Trophoblast cell (in vitro differentiated cells and primary cell): ENCODE data around the gene CKM.

ENCODE experiments used
- DNase-seq, 2 donors: peaks; one replicate each; pipeline ENCODE4 v3.0.0-alpha.2; 2016
- H2AFZ ChIP-seq: 2 replicates; pipeline ENCODE4 v1.6.1; 2013; ENCODE audit warnings: low read length, moderate library complexity, mild to moderate bottlenecking; ENCODE audit not compliant: insufficient read depth, poor library complexity
- H2AK5ac ChIP-seq: 2 replicates; pipeline ENCODE4 v1.6.1; 2013; ENCODE audit warnings: mild to moderate bottlenecking, low read length
- H2BK120ac ChIP-seq: 2 replicates; pipeline ENCODE4 v1.6.1; 2013; ENCODE audit warnings: low read length, mild to moderate bottlenecking, moderate library complexity; ENCODE audit not compliant: insufficient read depth, poor library complexity
- H2BK12ac ChIP-seq: 2 replicates; pipeline ENCODE4 v1.6.1; 2013; ENCODE audit warnings: mild to moderate bottlenecking, low read length, moderate library complexity
- H2BK5ac ChIP-seq: 2 replicates; pipeline ENCODE4 v1.6.1; 2013; ENCODE audit warnings: low read length, low read depth, moderate library complexity, mild to moderate bottlenecking; ENCODE audit not compliant: poor library complexity
- H3K14ac ChIP-seq: 2 replicates; pipeline ENCODE4 v1.6.1; 2013; ENCODE audit warnings: mild to moderate bottlenecking, low read length
- H3K18ac ChIP-seq: 2 replicates; pipeline ENCODE4 v1.6.1; 2013; ENCODE audit warnings: mild to moderate bottlenecking, low read length
- H3K23ac ChIP-seq: 2 replicates; pipeline ENCODE4 v1.6.1; 2013; ENCODE audit warnings: low read length
- H3K27ac ChIP-seq: 2 replicates; pipeline ENCODE4 v1.5.1; 2013; ENCODE audit warnings: low read depth, mild to moderate bottlenecking, inconsistent platforms, low read length, moderate library complexity
- H3K27me3 ChIP-seq: 2 replicates; pipeline ENCODE4 v1.6.1; 2013; ENCODE audit warnings: inconsistent platforms, mild to moderate bottlenecking, low read length, moderate library complexity; ENCODE audit not compliant: insufficient read depth
- H3K36me3 ChIP-seq, 2 experiments: 1 replicate in 1 of 2; 2 replicates in 1 of 2; pipeline ENCODE4 v1.6.1; 2013; ENCODE audit warnings: low read length in 2 of 2, mild to moderate bottlenecking in 2 of 2, moderate library complexity in 1 of 2; ENCODE audit not compliant: insufficient read depth in 2 of 2, control insufficient read depth in 1 of 2
- H3K4ac ChIP-seq: 2 replicates; pipeline ENCODE4 v1.6.1; 2013; ENCODE audit warnings: low read depth, mild to moderate bottlenecking, low read length, moderate library complexity
- H3K4me1 ChIP-seq, 2 experiments: 1 replicate in 1 of 2; 2 replicates in 1 of 2; pipeline ENCODE4 v1.6.1; 2013; ENCODE audit warnings: low read length in 2 of 2, mild to moderate bottlenecking in 2 of 2, moderate library complexity in 1 of 2; ENCODE audit not compliant: insufficient read depth in 2 of 2, control insufficient read depth in 1 of 2
- H3K4me2 ChIP-seq: 2 replicates; pipeline ENCODE4 v1.6.1; 2013; ENCODE audit warnings: inconsistent platforms, mild to moderate bottlenecking, low read length, moderate library complexity
- H3K4me3 ChIP-seq: 2 replicates; pipeline ENCODE4 v1.5.1; 2013; ENCODE audit warnings: mild to moderate bottlenecking, low read depth, low read length, inconsistent platforms
- H3K79me1 ChIP-seq: one replicate; pipeline ENCODE4 v1.6.1; 2013; ENCODE audit warnings: low read length
- H3K79me2 ChIP-seq: 2 replicates; pipeline ENCODE4 v1.6.1; 2013; ENCODE audit warnings: low read length, mild to moderate bottlenecking; ENCODE audit not compliant: control insufficient read depth, insufficient read depth, poor library complexity
- H3K9ac ChIP-seq: 2 replicates; pipeline ENCODE4 v1.6.1; 2013; ENCODE audit warnings: mild to moderate bottlenecking, low read length
- H3K9me3 ChIP-seq: 2 replicates; pipeline ENCODE4 v1.6.1; 2013; ENCODE audit warnings: low read depth, mild to moderate bottlenecking, control low read depth, inconsistent platforms, low read length; ENCODE audit not compliant: insufficient read depth
- H4K12ac ChIP-seq: 2 replicates; pipeline ENCODE4 v1.6.1; 2013; ENCODE audit warnings: low read depth, mild to moderate bottlenecking, low read length, moderate library complexity
- H4K8ac ChIP-seq: 2 replicates; pipeline ENCODE4 v1.6.1; 2013; ENCODE audit warnings: low read depth, mild to moderate bottlenecking, low read length, moderate library complexity
- H4K91ac ChIP-seq: one replicate; pipeline ENCODE4 v1.6.1; 2013; ENCODE audit warnings: low read depth, mild to moderate bottlenecking, low read length, moderate library complexity
- WGBS: extraction: QIAGEN DNeasy Blood & Tissue Kit; methylation state at CpG from one replicate; pipeline ENCODE4 v1.1.7; 2013; ENCODE audit warnings: missing lambda C conversion rate; ENCODE audit not compliant: insufficient read length, insufficient coverage; ENCODE audit errors: extremely low coverage; 5-methylcytosine and 5-hydroxymethylcytosine counted together

The CKM gene

DNA sequence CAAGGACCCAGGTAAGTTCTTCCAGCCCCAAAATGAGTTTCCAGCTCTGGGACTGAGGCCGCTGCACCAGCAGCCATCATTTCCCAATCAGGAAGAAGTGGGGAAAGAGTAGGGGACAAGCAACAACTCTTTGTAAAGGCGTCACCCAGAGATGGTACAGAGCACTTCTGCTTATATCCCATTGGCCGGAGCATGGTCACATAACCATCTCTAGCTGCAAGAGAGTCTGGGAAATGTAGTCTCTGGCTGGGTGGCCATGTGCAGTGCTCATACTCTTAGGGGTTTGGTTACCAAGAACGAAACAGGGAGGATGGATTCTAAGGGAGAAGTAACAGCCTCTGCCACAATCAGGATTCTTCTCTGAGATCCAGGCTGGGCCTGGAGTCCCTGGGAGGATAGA, 26.3 kb downstream of the CKM start:
- Histone ChIP-seq H2AFZ (no peak overlapping the region), H3K36me3 (peaks cover 39% of the 10 kb centered on the region in 2 experiments), H3K4me3 (no peak overlapping the region), H3K4me2 (no peak overlapping the region), H3K79me1 (no peaks in the 10 kb centered on the region), H3K9me3 (peaks cover 4% of the 10 kb centered on the region), H4K8ac (no peak overlapping the region), H2AK5ac (no peak overlapping the region), H2BK5ac (no peak overlapping the region), H2BK120ac (no peak overlapping the region), H3K27me3 (no peaks in the 10 kb centered on the region), H3K4ac (no peak overlapping the region), H3K23ac (no peak overlapping the region), H3K4me1 (no peaks in the 10 kb centered on the region), H3K14ac (no peak overlapping the region), H3K18ac (no peak overlapping the region), H2BK12ac (no peak overlapping the region), H3K9ac (no peak overlapping the region), H4K12ac (no peak overlapping the region), H3K79me2 (no peaks in the 10 kb centered on the region), H4K91ac (no peak overlapping the region), H3K27ac (no peak overlapping the region)
- WGBS, result no CpG with 5 or more reads among the region's 4 CpGs
- no peak for DNase-seq

DNA sequence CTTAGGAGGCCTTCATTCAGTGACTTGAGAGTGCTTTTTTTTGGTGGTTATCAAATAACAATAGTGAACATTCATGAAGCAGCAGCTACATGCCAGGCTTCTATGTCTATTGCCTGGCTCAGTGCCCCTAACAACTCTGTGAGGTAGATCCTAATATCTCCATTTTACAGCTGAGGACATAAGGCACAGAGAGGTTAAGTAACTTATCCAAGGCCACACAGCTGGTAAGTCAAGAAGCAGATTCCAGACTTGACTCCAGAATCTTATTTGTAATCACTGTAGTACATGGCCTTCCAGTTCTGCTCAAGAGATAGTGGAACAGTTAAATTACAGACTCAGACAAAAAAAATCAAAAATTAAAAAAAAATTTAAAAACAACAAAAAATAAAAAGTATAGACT, 26.8 kb downstream of the CKM start:
- Histone ChIP-seq H2BK120ac (no peak overlapping the region), H3K4me1 (no peaks in the 10 kb centered on the region), H4K91ac (no peak overlapping the region), H3K4me3 (no peak overlapping the region), H4K8ac (no peak overlapping the region), H3K36me3 (peaks cover 43% of the 10 kb centered on the region in 2 experiments), H2AFZ (no peak overlapping the region), H3K27ac (no peak overlapping the region), H3K79me1 (no peaks in the 10 kb centered on the region), H3K4ac (no peak overlapping the region), H3K9ac (no peak overlapping the region), H4K12ac (no peak overlapping the region), H3K4me2 (no peak overlapping the region), H3K79me2 (no peaks in the 10 kb centered on the region), H2BK12ac (no peak overlapping the region), H3K9me3 (peaks cover 4% of the 10 kb centered on the region), H3K23ac (no peak overlapping the region), H3K14ac (no peak overlapping the region), H2BK5ac (no peak overlapping the region), H2AK5ac (no peak overlapping the region), H3K18ac (no peak overlapping the region), H3K27me3 (no peaks in the 10 kb centered on the region)
- no peak for DNase-seq

DNA sequence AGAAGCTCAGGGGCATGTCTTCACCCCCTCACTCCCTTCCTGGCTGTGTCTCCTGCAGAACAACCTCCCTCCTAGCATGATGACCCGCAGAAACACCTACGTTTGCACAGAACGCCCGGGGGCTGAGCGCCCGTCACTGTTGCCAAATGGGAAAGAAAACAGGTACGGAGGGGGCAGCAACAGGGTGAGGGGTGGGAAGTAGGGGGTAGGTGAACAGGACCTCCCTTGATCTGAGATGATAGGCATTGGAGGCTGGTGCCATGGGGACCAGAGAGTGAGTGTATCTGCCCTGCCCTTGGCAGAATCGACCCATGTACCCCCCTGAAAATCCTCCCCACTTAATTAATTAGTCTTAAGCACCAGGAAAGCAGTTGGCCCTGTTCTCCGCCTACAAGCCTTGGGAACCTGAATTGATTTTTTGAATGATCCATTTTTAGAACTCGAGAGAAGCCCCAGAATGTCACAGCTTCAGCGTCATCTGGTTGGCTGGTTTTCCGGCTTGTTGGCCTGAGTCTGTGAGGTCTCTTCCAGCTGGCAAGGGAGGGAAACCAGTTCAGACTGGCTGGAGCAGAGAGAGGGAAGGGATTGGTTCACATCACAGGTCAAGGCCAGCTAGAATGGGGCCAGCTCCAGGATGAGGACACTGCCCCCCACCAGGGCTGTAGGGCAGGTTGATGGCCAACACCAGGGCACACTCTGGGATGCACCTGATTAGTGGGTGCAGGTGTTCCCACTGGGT, 28.2 kb downstream of the CKM start:
- no peak overlapping the region for H2BK5ac ChIP-seq
- WGBS, result no CpG with 5 or more reads among the region's 12 CpGs
- H3K27me3 ChIP-seq, result no peaks in the 10 kb centered on the region

DNA sequence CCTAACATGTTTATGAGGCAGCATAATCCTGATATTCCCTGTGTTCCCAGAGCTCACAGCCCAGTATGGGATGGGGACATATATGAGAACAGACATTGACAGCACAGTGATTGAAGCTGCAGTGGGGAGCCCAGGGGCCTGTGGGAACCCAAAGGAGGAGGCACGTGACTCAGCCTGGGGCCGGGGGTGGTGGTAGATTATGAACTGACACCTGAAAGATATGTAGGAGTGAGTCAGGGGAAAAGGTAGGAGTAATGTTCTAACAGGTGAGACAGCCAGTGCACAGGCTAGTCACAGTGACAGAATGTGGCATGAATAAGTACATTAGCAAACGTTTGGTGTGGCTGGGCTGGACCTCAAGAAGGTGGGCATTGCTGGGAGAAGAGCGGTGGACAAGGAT, 29.0 kb downstream of the CKM start:
- no peaks in the 10 kb centered on the region for H3K27me3 ChIP-seq
- no CpG with 5 or more reads among the region's 4 CpGs for WGBS
- H2BK12ac ChIP-seq, result no peak overlapping the region
- no peak overlapping the region for H3K14ac ChIP-seq
- H3K4ac ChIP-seq, result no peak overlapping the region
- H4K12ac ChIP-seq, result no peak overlapping the region
- H3K36me3 ChIP-seq, result peaks cover 37 to 42% of the 10 kb centered on the region in 2 experiments
- no peak overlapping the region for H3K4me3 ChIP-seq
- H3K27ac ChIP-seq, result no peak overlapping the region
- H2AK5ac ChIP-seq, result no peak overlapping the region
- no peaks in the 10 kb centered on the region for H3K79me2 ChIP-seq
- H3K79me1 ChIP-seq, result no peaks in the 10 kb centered on the region
- DNase-seq, result no peak
- no peak overlapping the region for H4K8ac ChIP-seq
- H3K9me3 ChIP-seq, result peaks cover 6% of the 10 kb centered on the region
- H4K91ac ChIP-seq, result no peak overlapping the region
- no peak overlapping the region for H2AFZ ChIP-seq
- H2BK120ac ChIP-seq, result no peak overlapping the region
- no peak overlapping the region for H3K4me2 ChIP-seq
- H3K9ac ChIP-seq, result no peak overlapping the region
- H3K18ac ChIP-seq, result no peak overlapping the region
- H3K4me1 ChIP-seq, result no peaks in the 10 kb centered on the region
- H2BK5ac ChIP-seq, result no peak overlapping the region
- no peak overlapping the region for H3K23ac ChIP-seq

More for the DNA sequence above, 28.2 kb downstream of the CKM start:
- Histone ChIP-seq H4K8ac (no peak overlapping the region), H2AK5ac (no peak overlapping the region), H4K91ac (no peak overlapping the region), H3K4me3 (no peak overlapping the region), H2AFZ (no peak overlapping the region), H3K4me2 (no peak overlapping the region), H3K4ac (no peak overlapping the region), H3K18ac (no peak overlapping the region), H3K23ac (no peak overlapping the region), H2BK120ac (no peak overlapping the region), H3K27ac (no peak overlapping the region), H3K4me1 (no peaks in the 10 kb centered on the region), H3K9me3 (peaks cover 4% of the 10 kb centered on the region), H3K36me3 (peaks cover 40 to 43% of the 10 kb centered on the region in 2 experiments), H2BK12ac (no peak overlapping the region), H3K14ac (no peak overlapping the region), H3K79me1 (no peaks in the 10 kb centered on the region), H3K9ac (no peak overlapping the region), H4K12ac (no peak overlapping the region), H3K79me2 (no peaks in the 10 kb centered on the region)
- DNase-seq, result no peak
